NB4 (cell line): Measurements from ENCODE around the gene CCKAR.

Source experiments
- DNase-seq: peaks from one replicate; pipeline ENCODE4 v3.0.0; 2010; ENCODE audit warnings: low read depth
- H3K4me3 ChIP-seq: one replicate; pipeline ENCODE4 v1.5.1; 2011; ENCODE audit warnings: mild to moderate bottlenecking, low read depth, low read length, moderate library complexity
- CTCF ChIP-seq: IDR thresholded peaks from one replicate; pipeline ENCODE4 v1.5.1; 2012; ENCODE audit warnings: low read depth, low read length
- MAX ChIP-seq: IDR thresholded peaks from 2 replicates; pipeline ENCODE4 v1.6.1; 2011; ENCODE audit warnings: low read depth, low read length
- MYC ChIP-seq: IDR thresholded peaks from 2 replicates; pipeline ENCODE4 v1.6.1; 2011; ENCODE audit warnings: low read depth, low read length
- POLR2A ChIP-seq: IDR thresholded peaks from 2 replicates; pipeline ENCODE4 v1.6.1; 2011; ENCODE audit warnings: mild to moderate bottlenecking; ENCODE audit not compliant: insufficient read length; ENCODE audit errors: extremely low read depth

The CCKAR gene

GRCh38 chr4:26485684-26486083 is 4.6 kb downstream of the CCKAR start:
- H3K4me3 ChIP-seq, result no peak overlapping the region
- TF ChIP-seq POLR2A (no peak), CTCF (no peak), MAX (no peak), MYC (no peak)
- DNase-seq, result no peak

- no peak for DNase-seq
- no peak overlapping the region for H3K4me3 ChIP-seq
- TF ChIP-seq POLR2A, result no peak
- no peak for TF ChIP-seq MAX
- no peak for TF ChIP-seq CTCF
- no peak for TF ChIP-seq MYC
Measured at GRCh38 chr4:26484516-26484915, 5.8 kb downstream of the CCKAR start.

GRCh38 chr4:26484032-26484515 is 6.2 kb downstream of the CCKAR start:
- no peak for DNase-seq
- no peak for TF ChIP-seq MYC
- TF ChIP-seq POLR2A, result no peak
- no peak for TF ChIP-seq CTCF
- TF ChIP-seq MAX, result no peak
- H3K4me3 ChIP-seq, result no peak overlapping the region

GRCh38 chr4:26482508-26483462 is 7.5 kb downstream of the CCKAR start:
- no peak overlapping the region for H3K4me3 ChIP-seq
- TF ChIP-seq POLR2A (no peak), MYC (no peak), MAX (no peak), CTCF (no peak)
- no peak for DNase-seq

GRCh38 chr4:26478330-26478729 is 12.0 kb downstream of the CCKAR start:
- H3K4me3 ChIP-seq, result no peak overlapping the region
- TF ChIP-seq MAX (no peak), POLR2A (no peak), MYC (no peak), CTCF (no peak)
- DNase-seq, result no peak
